HepG2 (cell line): ENCODE data around the gene CCDC178. TPM values are rescaled to one million over a fixed set of nuclear protein-coding genes. Genes with fewer than 3 reads are reported as not detected.
A peak's percentile ranks its signal among the peaks of the same experiment; 100 is the strongest.

Experiments used
- ATAC-seq: fragments of 200-7000 bp; cut with Tn5 transposase; 3 replicates; pipeline ENCODE4 v1.9.1; 2020; ENCODE audit warnings: mild to moderate bottlenecking, moderate library complexity
- BruUV-seq: library from RNA; stranded (reverse); fragments of 400-500 nt; replicated peaks from 2 replicates; lab custom pipeline; 2021; lab: Mats Ljungman, UMichigan
- CTCF ChIA-PET: fragments of 300-600 bp; formaldehyde crosslinking; extraction: SDS; loops from one replicate; lab custom pipeline; 2021; ENCODE audit warnings: low total read pairs, inconsistent platforms, low intra/inter-chr PET ratio; lab: Yijun Ruan, JAX
- POLR2A ChIA-PET: fragments of 350-600 bp; sonication (Branson Sonifier 250); formaldehyde crosslinking; loops from one replicate; lab custom pipeline; 2020; ENCODE audit warnings: antibody characterized with exemption, inconsistent platforms; lab: Yijun Ruan, JAX
- DNase-seq: peaks from one replicate; pipeline ENCODE4 v3.0.0-alpha.2; 2015; ENCODE audit warnings: low spot score
- FAIRE-seq: peaks from 3 replicates; lab custom pipeline; 2011; peaks lifted over from hg19 to GRCh38; lab: Jason Lieb, UNC
- H2AFZ ChIP-seq: one replicate; pipeline ENCODE4 v1.6.1; 2011; ENCODE audit warnings: low read length, inconsistent platforms
- H3K27ac ChIP-seq: fragments of 300-600 bp; 3 replicates; pipeline ENCODE4 v1.8.0; 2011; ENCODE audit warnings: mixed run types, mild to moderate bottlenecking, mixed read lengths, low read length, inconsistent platforms; ENCODE audit not compliant: insufficient read depth; ENCODE audit errors: extremely low read length
- H3K27me3 ChIP-seq, 2 experiments: fragments of 200-600 bp in 1 of 2; 2 replicates in 1 of 2; 3 replicates in 1 of 2; pipeline versions ENCODE4 v1.6.0 to v1.8.0; 2011; ENCODE audit warnings: low read length in 2 of 2, mild to moderate bottlenecking in 2 of 2, moderate library complexity in 2 of 2, inconsistent platforms in 1 of 2; ENCODE audit not compliant: insufficient read depth in 2 of 2, control insufficient read depth in 1 of 2
- H3K36me3 ChIP-seq, 2 experiments: fragments of 200-600 bp in 1 of 2; replicated peaks in 1 of 2; 2 replicates in 1 of 2; 3 replicates in 1 of 2; pipeline versions ENCODE4 v1.5.1 to v1.8.0; 2011; ENCODE audit warnings: low read length in 2 of 2, inconsistent platforms in 1 of 2; ENCODE audit not compliant: insufficient read depth in 2 of 2, control insufficient read depth in 1 of 2
- H3K4me1 ChIP-seq: 2 replicates; pipeline ENCODE4 v1.5.1; 2012; ENCODE audit warnings: low read length, inconsistent platforms; ENCODE audit not compliant: insufficient read depth
- H3K4me2 ChIP-seq: 2 replicates; pipeline ENCODE4 v1.6.0; 2011; ENCODE audit warnings: low read depth, low read length, inconsistent platforms
- H3K4me3 ChIP-seq, 3 experiments: fragments of 200-600 bp in 1 of 3; sonication (generic), shearing (Covaris generic) in 1 of 3; replicated peaks in 1 of 3; 2 replicates each; pipeline ENCODE4 v1.5.1; 2011 to 2016; ENCODE audit warnings: low read length in 3 of 3, inconsistent platforms in 2 of 3, low read depth in 2 of 3, mild to moderate bottlenecking in 2 of 3, control low read depth in 1 of 3, mixed read lengths in 1 of 3; ENCODE audit not compliant: insufficient read depth in 1 of 3
- H3K79me2 ChIP-seq: one replicate; pipeline ENCODE4 v1.6.1; 2011; ENCODE audit warnings: low read length, inconsistent platforms; ENCODE audit not compliant: insufficient read depth
- H3K9ac ChIP-seq: 2 replicates; pipeline ENCODE4 v1.6.0; 2011; ENCODE audit warnings: mild to moderate bottlenecking, low read depth, low read length, inconsistent platforms; ENCODE audit not compliant: insufficient read depth
- H3K9me3 ChIP-seq: 2 replicates; pipeline ENCODE4 v1.5.1; 2012; ENCODE audit warnings: mild to moderate bottlenecking, low read length
- H4K20me1 ChIP-seq: 2 replicates; pipeline ENCODE4 v1.6.0; 2011; ENCODE audit warnings: inconsistent platforms, mild to moderate bottlenecking, low read length, moderate library complexity; ENCODE audit not compliant: insufficient read depth
- CTCF ChIP-seq: sonication (generic); formaldehyde crosslinking; IDR thresholded peaks from 2 replicates; pipeline ENCODE4 v1.5.0; 2020; ENCODE audit warnings: mild to moderate bottlenecking, missing genetic modification reagents, moderate library complexity
- LRRFIP1 ChIP-seq: sonication (generic); formaldehyde crosslinking; conservative IDR thresholded peaks from 2 replicates; pipeline ENCODE4 v1.4.0; 2020; ENCODE audit warnings: missing genetic modification reagents
- STAG1 ChIP-seq: sonication (generic); formaldehyde crosslinking; IDR thresholded peaks from 2 replicates; pipeline ENCODE4 v1.4.0; 2020; ENCODE audit warnings: missing genetic modification reagents
- ZBTB33 ChIP-seq: sonication (generic); formaldehyde crosslinking; IDR thresholded peaks from 2 replicates; pipeline ENCODE4 v1.4.0; 2020; ENCODE audit warnings: missing genetic modification reagents
- WGBS: methylation state at CpG from one replicate; pipeline ENCODE4 v1.1.6; 2017; ENCODE audit warnings: low lambda C conversion rate; 5-methylcytosine and 5-hydroxymethylcytosine counted together
- in situ Hi-C: cut with HindIII; loops from 2 replicates; pipeline ENCODE4 v1.10.0; 2017; ENCODE audit warnings: low pct_unique_long_range_greater_than_20kb; ENCODE audit not compliant: extremely low pct_ligation_motif_present
- intact Hi-C: fragments of 100-400 bp; cut with micrococcal nuclease; formaldehyde crosslinking; loops from one replicate; pipeline ENCODE4 v1.10.0; 2022; ENCODE audit not compliant: unreplicated experiment
- polyA plus RNA-seq, 8 experiments: library from polyadenylated mRNA; depleted of rRNA in 3 of 8; stranded (reverse) in 7 of 8; unstranded in 1 of 8; fragments of >200 nt; fragmentation: Illumina TruSeq in 4 of 8; extraction: Trizol in 4 of 8; gene quantifications; 2 replicates each; pipeline versions ENCODE4 v1.2.1 to v1.2.3, GENCODE V29; 2011 to 2016; ENCODE audit warnings: low read depth in 4 of 8, missing spikeins in 1 of 8, mixed read lengths in 1 of 8; ENCODE audit not compliant: insufficient read depth in 1 of 8
- total RNA-seq, 5 experiments: library from RNA; depleted of rRNA; stranded (reverse); fragments of >200 nt; fragmentation: Illumina TruSeq; extraction: Trizol; gene quantifications; 2 replicates each; pipeline ENCODE4 v1.2.3, GENCODE V29; 2016; ENCODE audit warnings: low read depth in 1 of 5

CCDC178 gene
- total and polyA plus RNA-seq, 2 of the 13 experiments (the other 11 are each of a cell fraction or from before 2014, with no cell fraction given) = not detected

GRCh38 chr18:33210575-33211189 lies 229.8 kb downstream of the CCDC178 start:
- WGBS = 13% methylated on average over 6 of the region's 6 CpGs
- H3K27ac ChIP-seq = no peak overlapping the region
- H4K20me1 ChIP-seq = no peaks in the 10 kb centered on the region
- peak; percentile 68 for ATAC-seq
- POLR2A ChIA-PET = no interaction called here
- no peaks in the 10 kb centered on the region for H3K79me2 ChIP-seq
- H3K4me2 ChIP-seq = no peak overlapping the region
- intact Hi-C loops (no loop called here), in situ Hi-C loops (no loop called here)
- no peak overlapping the region for H3K4me3 ChIP-seq
- TF ChIP-seq CTCF (CRISPR knock-in tag) (peak; percentile 57), LRRFIP1 (CRISPR knock-in tag) (no peak), STAG1 (0 out of 2 replicates have a peak, but pooled peaks have one; percentile 8), ZBTB33 (CRISPR knock-in tag) (no peak)
- peak; percentile 74 for FAIRE-seq
- CTCF ChIA-PET = no interaction called here
- H3K9me3 ChIP-seq = no peaks in the 10 kb centered on the region
- no TSS peak for BruUV-seq
- no peak overlapping the region for H3K9ac ChIP-seq
- no peak overlapping the region for H2AFZ ChIP-seq
- H3K27me3 ChIP-seq = no peaks in the 10 kb centered on the region
- no peaks in the 10 kb centered on the region for H3K4me1 ChIP-seq
- no peaks in the 10 kb centered on the region for H3K36me3 ChIP-seq
- peak; percentile 3 for DNase-seq
